Left cardiac atrium (tissue), 4 donors: ENCODE measurements around the gene SMAD4. TPM values are rescaled to one million over a fixed set of nuclear protein-coding genes. Genes with fewer than 3 reads are reported as not detected.
A peak's percentile ranks its signal among the peaks of the same experiment; 100 is the strongest.
"Not testable (repeated sequence)": the region's sequence is repeated elsewhere in the genome, so short reads cannot be mapped to it uniquely, and the experiment has no call there.

ENCODE experiments used
- ATAC-seq, 2 donors: fragments of 200-7000 bp; cut with Tn5 transposase; one replicate each; pipeline ENCODE4 v1.9.1; 2020; ENCODE audit warnings: mild to moderate bottlenecking in 2 of 2, moderate library complexity in 2 of 2
- DNase-seq: peaks from one replicate; pipeline ENCODE4 v3.0.0-alpha.2; 2020
- intact Hi-C, 2 donors: fragments of 100-400 bp; cut with DNase I; formaldehyde crosslinking; loops; one replicate each; pipeline versions ENCODE4 v1.14.1 to v1.15.1; 2022 to 2023
- long read RNA-seq: library from polyadenylated mRNA; unstranded; transcript quantifications from one replicate; pipeline ENCODE4 v2.0.0, GENCODE V29; 2021
- total RNA-seq, 2 donors: library from RNA; stranded (reverse); fragmentation: NEBNext Ultra II Directional; extraction: Animal tissue kit (Norgen Biotek cat#: 25700); gene quantifications; one replicate each; pipeline ENCODE4 v1.2.1, GENCODE V29; 2021
- donor health status: DM: no; HTN: yes; CAD: no.
- donor health status: DM: no; HTN: yes; CAD: no; lungs with severe emphysema.
- donor health status: DM: yes; HTN: yes; CAD: no.
- donor health status: Dilated cardiomyopathy.

The SMAD4 gene
- 10 to 100 TPM; 77.1 to 87.9 TPM for total RNA-seq
- long read RNA-seq, full-length matches to known transcripts: 3 of 19 reads
- long read RNA-seq, partial matches to known transcripts: 10 of 19 reads
- long read RNA-seq, other reads (novel, unspliced or antisense): 6 of 19 reads

GRCh38 chr18:51029694-51030536 lies at the start of gene SMAD4:
Gene SMAD4, plus strand, starts transcription at chr18:51030213. Its CDS starts 16,834 bp downstream, at chr18:51047047.
- intact Hi-C loops: loop anchor here in 1 of 2 donors (5.0 kb wide), 1 partner anchor 63 kb away; the partner anchor contains the start of gene ELAC1
- ATAC-seq: peak; percentile 96 to 97

DNA sequence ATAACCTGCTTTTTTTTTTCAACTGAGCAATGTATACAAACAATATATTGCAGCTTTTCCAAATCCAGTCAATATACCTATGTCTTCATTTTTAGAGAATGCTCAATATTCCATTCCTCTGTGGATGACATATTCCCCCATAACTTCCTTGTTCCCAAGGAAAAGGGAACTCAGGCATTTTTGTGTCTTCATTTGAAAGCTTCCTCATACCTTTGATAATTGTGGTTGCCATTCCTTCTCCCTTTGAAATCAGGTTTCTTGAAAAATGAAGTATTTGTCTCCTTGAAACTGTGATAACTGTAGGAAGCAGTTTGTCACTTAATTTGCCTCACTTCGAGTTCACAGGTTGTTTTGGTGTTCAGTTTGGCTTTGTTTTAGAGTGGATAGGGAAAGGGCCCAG lies 48.6 kb upstream of the SMAD4 start:
- ATAC-seq (no peak), DNase-seq (no peak)
- intact Hi-C loops: no loop called here

More at GRCh38 chr18:51029694-51030536, at the start of gene SMAD4:
- DNase-seq: peak; percentile 95

DNA sequence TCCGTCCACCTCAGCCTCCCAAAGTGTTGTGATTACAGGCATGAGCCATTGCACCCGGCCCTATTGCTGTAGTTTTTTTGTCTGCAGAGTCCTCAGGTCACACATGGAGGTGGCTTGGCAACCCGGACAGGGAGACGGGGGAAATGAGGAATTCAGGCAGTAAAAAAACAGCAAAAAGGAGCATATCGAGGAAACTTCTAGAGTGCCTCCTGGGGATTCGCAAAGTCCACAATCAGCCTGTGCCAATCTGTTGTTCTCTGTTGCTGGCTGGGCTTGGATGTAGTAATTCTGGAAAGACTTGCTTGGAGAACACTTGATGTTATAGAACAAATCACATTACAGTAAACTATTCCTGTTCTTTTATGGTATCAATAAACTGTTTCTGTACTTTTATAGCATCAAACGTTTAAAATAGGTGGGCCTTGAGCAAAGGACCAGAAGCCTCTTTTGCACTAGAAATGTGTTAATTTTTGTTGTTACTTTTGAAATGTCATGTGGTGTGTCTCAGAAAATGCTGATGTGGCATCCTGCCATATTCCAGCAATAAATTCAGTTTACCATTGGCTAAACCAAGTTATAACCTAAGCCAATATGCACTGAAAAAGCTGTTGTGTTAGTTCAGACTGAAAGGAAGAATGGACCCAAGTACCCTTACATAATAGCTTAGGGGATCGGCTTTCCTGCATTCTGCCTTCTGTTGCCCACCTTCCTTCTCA lies 47.8 kb upstream of the SMAD4 start:
- DNase-seq (no peak), ATAC-seq (no peak)
- intact Hi-C loops: no loop called here

- intact Hi-C loops: no loop called here
- no peak for ATAC-seq
- no peak for DNase-seq
Observed at GRCh38 chr18:50982802-50983179, 47.2 kb upstream of the SMAD4 start.

DNA sequence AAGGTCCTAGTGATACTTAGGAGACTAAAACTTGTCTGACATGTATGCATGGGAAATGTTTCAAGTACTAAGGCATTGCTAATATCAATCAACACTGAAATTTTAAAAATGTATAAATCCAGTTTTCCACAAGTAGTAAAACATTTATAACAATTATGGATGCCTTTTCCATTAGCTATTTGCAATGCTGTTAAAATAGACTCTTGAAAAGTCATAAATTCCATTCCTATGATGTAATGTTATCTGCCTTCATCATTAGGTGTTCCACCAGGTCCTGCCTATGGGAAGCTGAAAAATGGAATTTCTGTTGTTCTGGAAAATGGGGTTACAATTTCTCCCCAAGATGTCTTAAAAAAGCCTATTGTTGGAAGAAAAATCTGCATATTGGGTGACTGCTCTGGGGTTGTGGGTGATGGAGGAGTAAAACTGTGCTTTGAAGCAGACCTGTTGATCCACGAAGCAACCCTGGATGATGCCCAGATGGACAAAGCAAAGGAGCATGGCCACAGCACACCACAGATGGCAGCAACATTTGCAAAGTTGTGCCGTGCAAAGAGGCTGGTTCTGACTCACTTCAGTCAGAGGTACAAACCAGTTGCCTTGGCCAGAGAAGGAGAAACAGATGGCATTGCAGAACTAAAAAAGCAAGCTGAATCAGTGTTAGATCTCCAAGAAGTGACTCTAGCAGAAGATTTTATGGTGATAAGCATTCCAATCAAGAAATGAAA lies 43.5 kb upstream of the SMAD4 start:
- no peak for DNase-seq
- intact Hi-C loops: no loop called here
- no peak for ATAC-seq

DNA sequence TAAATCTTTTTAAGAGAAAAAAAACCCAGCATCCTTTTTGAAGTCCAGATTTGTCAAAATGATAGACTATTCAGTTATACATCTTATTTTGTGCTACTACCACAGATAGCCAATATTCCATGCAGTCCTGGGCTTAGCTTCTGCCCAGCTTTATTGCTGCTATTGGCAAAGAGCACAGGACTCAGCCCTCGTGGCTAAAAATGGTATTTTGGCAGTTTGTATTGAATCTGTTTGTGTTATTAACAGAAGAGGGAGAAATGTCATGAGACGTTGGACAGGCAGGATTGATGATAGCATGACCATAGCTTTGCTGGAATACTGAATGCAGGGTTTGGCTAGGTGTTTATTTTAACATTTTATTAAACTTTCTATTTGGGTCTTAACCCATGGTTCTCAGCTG lies 42.8 kb upstream of the SMAD4 start:
- DNase-seq (no peak), ATAC-seq (no peak)
- intact Hi-C loops: no loop called here

GRCh38 chr18:50989711-50990110 lies 40.3 kb upstream of the SMAD4 start:
- intact Hi-C loops: no loop called here
- ATAC-seq: no peak
- DNase-seq: no peak

- DNase-seq (no peak), ATAC-seq (no peak)
- intact Hi-C loops: no loop called here
Observed at GRCh38 chr18:50992351-50992762, 37.7 kb upstream of the SMAD4 start.

GRCh38 chr18:50994031-50994430 lies 36.0 kb upstream of the SMAD4 start:
- intact Hi-C loops: no loop called here
- DNase-seq (no peak), ATAC-seq (no peak)

- not testable (repeated sequence) for DNase-seq, ATAC-seq
Observed at GRCh38 chr18:51003174-51003573, 26.8 kb upstream of the SMAD4 start.

DNA sequence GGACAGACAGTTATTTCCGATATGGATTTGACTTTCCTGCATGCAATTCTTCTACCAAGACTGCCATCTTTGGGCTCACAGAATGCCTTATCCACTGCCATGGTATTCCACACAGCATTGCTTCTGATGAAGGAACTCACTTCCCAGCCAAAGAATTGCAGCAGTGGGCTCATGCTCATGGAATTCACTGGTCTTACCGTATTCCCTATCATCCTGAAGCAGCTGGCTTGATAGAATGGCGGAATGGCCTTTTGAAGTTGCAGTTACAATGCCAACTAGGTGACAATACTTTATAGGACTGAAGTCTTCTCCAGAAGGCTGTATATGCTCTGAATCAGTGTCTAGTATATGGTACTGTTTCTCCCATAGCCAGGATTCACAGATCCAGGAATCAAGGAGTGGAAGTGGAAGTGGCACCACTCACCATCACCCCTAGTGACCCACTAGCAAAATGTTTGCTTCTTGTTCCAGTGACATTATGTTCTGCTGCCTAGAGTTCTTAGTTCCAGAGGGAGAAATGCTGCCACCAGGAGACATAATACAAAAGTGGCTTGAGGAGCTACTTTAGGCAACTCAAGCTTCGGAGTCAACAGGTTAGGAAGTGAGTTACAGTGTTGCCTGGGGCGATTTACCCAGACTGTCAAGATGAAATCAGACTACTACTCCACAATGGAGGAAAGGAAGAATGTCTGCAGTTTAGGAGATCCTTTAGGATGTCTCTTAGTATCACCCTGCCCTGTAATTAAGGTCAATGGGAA lies 23.8 kb upstream of the SMAD4 start:
- intact Hi-C loops: no loop called here
- DNase-seq (no peak), ATAC-seq (no peak)

More at GRCh38 chr18:51003174-51003573, 26.8 kb upstream of the SMAD4 start:
- intact Hi-C loops: not testable (repeated sequence)

DNA sequence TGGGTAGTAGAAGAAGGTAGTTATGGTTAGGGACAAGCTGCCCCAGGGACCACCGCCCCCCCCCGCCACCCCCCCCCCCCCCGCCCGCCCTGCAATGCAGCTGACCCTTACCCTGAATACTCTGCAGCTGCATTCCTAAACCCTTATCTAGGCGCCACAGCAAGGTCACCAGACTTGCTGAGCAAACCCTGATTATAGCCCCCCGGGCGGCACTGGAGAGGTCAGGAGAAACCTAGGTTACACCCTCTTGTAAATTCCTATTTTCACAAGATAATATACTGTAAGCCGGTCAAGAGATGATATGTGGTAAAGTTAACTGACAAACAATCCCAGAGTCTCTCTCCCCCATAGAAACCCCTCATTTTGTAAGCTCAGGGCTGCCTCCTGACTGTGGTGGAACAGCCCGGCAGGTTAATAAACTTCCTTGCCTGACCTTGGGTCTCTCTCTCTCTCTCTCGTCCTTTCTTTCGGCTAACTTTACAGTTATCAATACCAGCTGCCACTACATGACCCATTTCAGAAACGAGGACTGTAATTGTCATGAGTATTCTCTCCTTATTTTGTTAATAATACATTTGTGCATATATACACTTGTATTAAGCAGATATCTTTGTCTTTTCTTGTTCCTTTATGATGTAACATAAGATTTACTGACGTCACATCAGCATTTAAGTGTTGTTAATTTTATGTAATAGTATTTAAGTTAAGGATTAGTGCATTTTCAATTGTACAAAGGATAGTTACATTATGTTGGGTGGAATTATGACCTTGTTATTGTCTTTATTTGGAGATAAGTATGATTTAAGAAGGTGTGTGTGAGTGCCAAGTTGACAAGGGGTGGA lies 22.8 kb upstream of the SMAD4 start:
- intact Hi-C loops: no loop called here
- no peak for ATAC-seq
- no peak for DNase-seq

DNA sequence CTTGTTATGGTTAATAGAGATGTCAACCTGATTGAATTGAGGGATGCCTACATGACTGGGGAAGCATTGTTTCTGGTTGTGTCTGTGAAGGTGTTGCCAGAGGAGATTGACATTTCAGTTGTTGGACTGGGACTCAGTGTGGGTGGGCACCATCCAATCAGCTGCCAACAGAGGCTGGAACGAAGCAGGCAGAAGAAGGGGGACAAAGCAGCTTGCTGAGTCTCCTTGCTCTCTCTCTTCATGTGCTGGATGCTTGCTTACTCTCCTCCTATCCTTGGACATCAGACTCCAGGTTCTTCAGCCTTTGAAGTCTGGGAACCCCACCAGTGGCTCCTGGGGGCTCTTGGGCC lies 22.2 kb upstream of the SMAD4 start:
- intact Hi-C loops: no loop called here
- ATAC-seq: peak in 1 of 2 donors; percentile 15
- no peak for DNase-seq

DNA sequence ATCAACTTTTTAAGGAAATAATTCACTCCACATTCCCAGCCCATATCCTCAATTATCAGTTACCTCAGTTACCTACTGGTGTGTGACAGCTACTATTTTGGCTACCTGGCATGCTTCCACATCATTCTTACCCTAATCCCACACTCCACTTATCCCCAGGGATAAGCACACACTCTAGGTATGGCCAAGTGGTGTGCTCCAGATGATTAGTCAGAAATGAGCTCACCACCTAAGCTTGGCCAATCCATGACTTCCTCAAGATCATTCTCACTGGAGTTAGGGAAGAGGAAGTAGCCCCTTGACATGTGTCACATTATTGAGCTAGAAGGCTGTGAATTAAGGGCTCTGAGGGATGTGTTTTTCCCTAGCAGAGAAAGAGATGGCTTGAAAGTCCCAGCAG lies 20.9 kb upstream of the SMAD4 start:
- DNase-seq (no peak), ATAC-seq (peak; percentile 41 to 92)
- intact Hi-C loops: no loop called here

DNA sequence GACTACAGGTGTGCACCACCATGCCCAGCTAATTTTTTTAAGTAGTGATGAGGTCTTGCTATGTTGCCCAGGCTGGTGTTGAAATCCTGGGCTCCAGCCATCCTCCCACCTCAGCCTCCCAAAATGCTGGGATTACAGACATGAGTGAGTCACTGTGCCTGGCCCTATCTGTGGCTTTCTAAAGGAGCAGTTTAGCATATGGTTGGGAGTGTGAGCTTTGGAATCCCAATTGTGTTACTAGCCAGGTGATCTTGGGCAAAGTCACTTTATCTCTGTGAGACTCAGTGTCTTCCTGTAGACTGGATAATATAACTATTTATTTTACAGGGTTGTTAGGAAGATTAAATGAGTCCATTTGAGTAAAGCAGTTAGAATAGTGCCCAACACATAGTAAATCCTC lies 19.8 kb upstream of the SMAD4 start:
- no peak for DNase-seq
- intact Hi-C loops: no loop called here
- ATAC-seq: no peak

- intact Hi-C loops: no loop called here
- DNase-seq: no peak
Observed at GRCh38 chr18:51011709-51012108, 18.3 kb upstream of the SMAD4 start.

DNA sequence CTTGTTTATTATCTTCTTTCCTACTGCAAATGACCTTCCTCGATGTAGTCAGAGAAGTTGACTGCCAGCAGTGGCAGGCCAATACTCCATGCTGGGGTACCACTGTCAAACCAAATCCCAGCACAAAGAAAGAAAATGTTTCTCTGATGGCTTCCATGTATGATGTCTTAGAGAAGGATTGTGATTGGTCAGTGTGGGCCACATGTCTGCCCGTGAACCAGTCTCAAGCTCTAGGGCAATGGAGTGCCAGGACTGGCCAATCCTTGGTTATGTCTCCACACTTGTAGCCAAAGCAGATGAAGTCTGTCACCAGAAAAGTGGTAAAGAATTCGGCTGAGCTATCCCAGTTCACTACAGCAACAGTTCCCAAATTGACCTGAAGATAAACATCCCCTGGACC lies 17.6 kb upstream of the SMAD4 start:
- DNase-seq (no peak), ATAC-seq (no peak)
- intact Hi-C loops: no loop called here

More at GRCh38 chr18:51011709-51012108, 18.3 kb upstream of the SMAD4 start:
- ATAC-seq: no peak

GRCh38 chr18:51013259-51013658 lies 16.8 kb upstream of the SMAD4 start:
- no peak for DNase-seq
- intact Hi-C loops: no loop called here

More at GRCh38 chr18:51013259-51013658, 16.8 kb upstream of the SMAD4 start:
- no peak for ATAC-seq
